ENCODE measurements around the gene DIRAS1. TPM values are rescaled to one million over a fixed set of nuclear protein-coding genes. Genes with fewer than 3 reads are reported as not detected.

Gene DIRAS1
- total RNA-seq, 1 experiment from 2014 or later: 25.0 TPM

GRCh38 chr19:2726160-2726855, 5.1 kb upstream of the DIRAS1 start (continued):
- no peak for TF ChIP-seq IRF2 (CRISPR knock-in tag; IDR thresholded peaks at IDR 0.05; ENCODE audit: borderline replicate concordance, low read depth)
- TF ChIP-seq FOXJ3 (CRISPR knock-in tag; IDR thresholded peaks at IDR 0.05; ENCODE audit: borderline replicate concordance): no peak
- no peak for TF ChIP-seq EMX1 (CRISPR knock-in tag; IDR thresholded peaks at IDR 0.05)
- TF ChIP-seq, protein P1, sequence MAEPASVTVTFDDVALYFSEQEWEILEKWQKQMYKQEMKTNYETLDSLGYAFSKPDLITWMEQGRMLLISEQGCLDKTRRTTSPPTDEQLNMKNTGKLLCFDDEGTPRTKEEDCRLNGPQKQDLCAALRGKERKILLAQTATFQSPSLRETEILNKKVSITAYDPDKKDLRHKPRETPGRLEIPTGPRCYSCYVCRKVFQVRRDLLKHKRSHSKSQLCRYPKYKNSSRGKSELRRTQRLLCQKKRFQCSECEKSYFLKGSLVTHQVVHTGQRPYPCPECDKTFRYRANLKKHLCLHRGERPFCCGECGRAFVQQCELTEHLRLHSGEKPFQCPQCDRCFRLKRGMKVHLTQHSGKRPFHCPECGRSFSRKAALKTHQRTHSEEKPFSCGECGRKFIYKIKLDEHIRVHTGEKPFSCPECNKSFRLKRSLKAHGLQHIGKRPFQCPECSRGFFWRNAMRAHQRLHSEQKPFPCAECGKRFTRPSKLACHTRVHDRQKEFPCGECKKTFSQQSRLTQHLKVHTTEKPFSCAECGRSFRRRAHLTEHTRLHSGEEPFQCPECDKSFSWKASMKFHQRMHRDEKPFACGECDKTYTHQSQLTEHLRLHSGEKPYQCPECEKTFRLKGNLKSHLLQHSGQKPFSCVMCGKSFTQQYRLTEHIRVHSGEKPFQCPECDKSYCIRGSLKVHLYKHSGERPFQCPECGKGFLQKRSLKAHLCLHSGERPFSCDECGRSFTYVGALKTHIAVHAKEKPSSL (CRISPR knock-in tag; conservative IDR thresholded peaks at IDR 0.05): no peak
- TF ChIP-seq ZNF263 (CRISPR knock-in tag; IDR thresholded peaks at IDR 0.05; ENCODE audit: low read depth): no peak
- TF ChIP-seq, protein P2, sequence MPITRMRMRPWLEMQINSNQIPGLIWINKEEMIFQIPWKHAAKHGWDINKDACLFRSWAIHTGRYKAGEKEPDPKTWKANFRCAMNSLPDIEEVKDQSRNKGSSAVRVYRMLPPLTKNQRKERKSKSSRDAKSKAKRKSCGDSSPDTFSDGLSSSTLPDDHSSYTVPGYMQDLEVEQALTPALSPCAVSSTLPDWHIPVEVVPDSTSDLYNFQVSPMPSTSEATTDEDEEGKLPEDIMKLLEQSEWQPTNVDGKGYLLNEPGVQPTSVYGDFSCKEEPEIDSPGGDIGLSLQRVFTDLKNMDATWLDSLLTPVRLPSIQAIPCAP (CRISPR knock-in tag; IDR thresholded peaks at IDR 0.05): no peak
- no peak for TF ChIP-seq TEAD1 (CRISPR knock-in tag; IDR thresholded peaks at IDR 0.05)
- TF ChIP-seq CTCF (IDR thresholded peaks at IDR 0.05): no peak

- no peak overlapping the region for H3K4me3 Mint-ChIP-seq
Observed at GRCh38 chr19:2724148-2724557, 3.0 kb upstream of the DIRAS1 start.

More at GRCh38 chr19:2724148-2724557, 3.0 kb upstream of the DIRAS1 start:
- ChIA-PET CTCF (interaction anchor here (0.6 to 2.5 kb wide), 3 partner anchors 15 to 76 kb away, joined by 3 to 18 read pairs (median 6); partner anchors contain the start of gene GNG7), POLR2A (no interaction called here)
- H3K9me3 Mint-ChIP-seq: no peaks in the 10 kb centered on the region
- no peaks in the 10 kb centered on the region for H3K36me3 Mint-ChIP-seq
- DNase-seq (ENCODE audit: low spot score): no peak
- no peak for ATAC-seq
- peaks cover 9% of the 10 kb centered on the region for H3K4me1 Mint-ChIP-seq
- H3K27ac Mint-ChIP-seq: no peak overlapping the region
- TF ChIP-seq FOXP4 (CRISPR knock-in tag; IDR thresholded peaks at IDR 0.05) (no peak), NFE2L1 (CRISPR knock-in tag; IDR thresholded peaks at IDR 0.05) (no peak), ATF3 (CRISPR knock-in tag; conservative IDR thresholded peaks at IDR 0.05) (no peak), HMGA2 (CRISPR knock-in tag; IDR thresholded peaks at IDR 0.05) (no peak), TEAD1 (CRISPR knock-in tag; IDR thresholded peaks at IDR 0.05) (no peak), FOXJ3 (CRISPR knock-in tag; IDR thresholded peaks at IDR 0.05; ENCODE audit: borderline replicate concordance) (no peak), JAZF1 (CRISPR knock-in tag; IDR thresholded peaks at IDR 0.05) (no peak), MXD4 (CRISPR knock-in tag; IDR thresholded peaks at IDR 0.05; ENCODE audit: borderline replicate concordance) (no peak), ZSCAN18 (CRISPR knock-in tag; IDR thresholded peaks at IDR 0.05) (no peak)
- TF ChIP-seq, protein P3, sequence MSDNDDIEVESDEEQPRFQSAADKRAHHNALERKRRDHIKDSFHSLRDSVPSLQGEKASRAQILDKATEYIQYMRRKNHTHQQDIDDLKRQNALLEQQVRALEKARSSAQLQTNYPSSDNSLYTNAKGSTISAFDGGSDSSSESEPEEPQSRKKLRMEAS (CRISPR knock-in tag; IDR thresholded peaks at IDR 0.05): no peak
- peaks cover 5% of the 10 kb centered on the region; the same call in 1 of the 2 replicates for H3K27me3 Mint-ChIP-seq (ENCODE audit: low read depth)

Measured in WTC11 (cell line).